Tibial nerve (tissue), 4 donors: Measurements from ENCODE around the gene OR51E1. TPM values are rescaled to one million over a fixed set of nuclear protein-coding genes. Genes with fewer than 3 reads are reported as not detected.

Experiments used
- DNase-seq, 2 donors: peaks; one replicate each; pipeline ENCODE4 v3.0.0-alpha.2; 2019; ENCODE audit warnings: low spot score in 2 of 2
- H3K27ac ChIP-seq, 4 donors: fragments of 200-600 bp; sonication (generic) in 3 of 4; one replicate each; pipeline ENCODE4 v1.5.1; 2017 to 2019; ENCODE audit warnings: mild to moderate bottlenecking in 1 of 4
- H3K27me3 ChIP-seq, 2 donors: fragments of 200-600 bp; sonication (generic) in 1 of 2; one replicate each; pipeline versions ENCODE4 v1.5.1 to v1.6.0; 2017 to 2019
- H3K36me3 ChIP-seq, 3 donors: fragments of 200-600 bp; sonication (generic); one replicate each; pipeline ENCODE4 v1.5.1; 2018 to 2019
- H3K4me1 ChIP-seq, 4 donors: fragments of 200-600 bp; sonication (generic) in 3 of 4; one replicate each; pipeline ENCODE4 v1.5.1; 2017 to 2019
- H3K4me3 ChIP-seq, 4 donors: fragments of 200-600 bp; sonication (generic) in 3 of 4; one replicate each; pipeline ENCODE4 v1.5.1; 2017 to 2019; ENCODE audit warnings: mild to moderate bottlenecking in 1 of 4, moderate library complexity in 1 of 4
- H3K9me3 ChIP-seq, 4 donors: fragments of 200-600 bp; sonication (generic) in 3 of 4; one replicate each; pipeline ENCODE4 v1.5.1; 2017 to 2019
- CTCF ChIP-seq, 5 experiments: fragments of 200-600 bp in 3 of 5; fragments of 450-650 bp in 2 of 5; sonication (generic) in 3 of 5; IDR thresholded peaks; one replicate each; pipeline ENCODE4 v1.5.1; 2016 to 2019; ENCODE audit warnings: antibody characterized with exemption in 5 of 5, mild to moderate bottlenecking in 3 of 5, moderate library complexity in 2 of 5
- EP300 ChIP-seq, 2 donors: sonication (generic); formaldehyde crosslinking; IDR thresholded peaks; one replicate each; pipeline ENCODE4 v1.6.1; 2017; ENCODE audit warnings: antibody characterized with exemption in 2 of 2, mild to moderate bottlenecking in 1 of 2
- POLR2A ChIP-seq, 2 donors: fragments of 450-650 bp; IDR thresholded peaks; one replicate each; pipeline ENCODE4 v1.6.1; 2017; ENCODE audit warnings: antibody characterized with exemption in 2 of 2, mild to moderate bottlenecking in 2 of 2, moderate library complexity in 2 of 2
- WGBS, 2 donors: methylation state at CpG; one replicate each; pipeline ENCODE4 v1.1.5; 2018; 5-methylcytosine and 5-hydroxymethylcytosine counted together
- total RNA-seq, 4 donors: library from RNA; depleted of rRNA; stranded (reverse); fragments of >200 nt; gene quantifications; one replicate each; pipeline ENCODE4 v1.1.0, GENCODE V29; 2016

The OR51E1 gene
- total RNA-seq, 4 donors from 2014 or later: 0.21 to 0.39 (median 0.26) TPM

- peak within 1 kb of the TSS; percentile 83 to 94 (median 89) for H3K27ac ChIP-seq
- H3K9me3 ChIP-seq: no peaks in the 10 kb centered on the region
- no peaks in the 10 kb centered on the region for H3K27me3 ChIP-seq
- peaks cover 0 to 27% (median 11%) of the 10 kb centered on the region in 4 donors for H3K4me1 ChIP-seq
- 4 to 5% methylated on average over 37 to 38 of the region's 43 CpGs for WGBS, 2 donors
- TF ChIP-seq CTCF (IDR thresholded peaks at IDR 0.05) (peak in 1 of 5 experiments; percentile 35), POLR2A (IDR thresholded peaks at IDR 0.05) (peak; percentile 59 to 77), EP300 (IDR thresholded peaks at IDR 0.05) (peak in 1 of 2 donors; percentile 80)
- peak within 1 kb of the TSS; percentile 62 to 78 (median 64) for H3K4me3 ChIP-seq
- H3K36me3 ChIP-seq: peaks cover 0 to 22% (median 0%) of the 10 kb centered on the region in 3 donors
- peak; percentile 92 for DNase-seq
These were observed 35.8 kb upstream of the OR51E1 start, which contains the start of gene TRIM68 for GRCh38 chr11:4607781-4608666. TSS of gene TRIM68 (minus strand) at chr11:4608231. CDS start at chr11:4605504, 2,727 bp downstream.

DNA sequence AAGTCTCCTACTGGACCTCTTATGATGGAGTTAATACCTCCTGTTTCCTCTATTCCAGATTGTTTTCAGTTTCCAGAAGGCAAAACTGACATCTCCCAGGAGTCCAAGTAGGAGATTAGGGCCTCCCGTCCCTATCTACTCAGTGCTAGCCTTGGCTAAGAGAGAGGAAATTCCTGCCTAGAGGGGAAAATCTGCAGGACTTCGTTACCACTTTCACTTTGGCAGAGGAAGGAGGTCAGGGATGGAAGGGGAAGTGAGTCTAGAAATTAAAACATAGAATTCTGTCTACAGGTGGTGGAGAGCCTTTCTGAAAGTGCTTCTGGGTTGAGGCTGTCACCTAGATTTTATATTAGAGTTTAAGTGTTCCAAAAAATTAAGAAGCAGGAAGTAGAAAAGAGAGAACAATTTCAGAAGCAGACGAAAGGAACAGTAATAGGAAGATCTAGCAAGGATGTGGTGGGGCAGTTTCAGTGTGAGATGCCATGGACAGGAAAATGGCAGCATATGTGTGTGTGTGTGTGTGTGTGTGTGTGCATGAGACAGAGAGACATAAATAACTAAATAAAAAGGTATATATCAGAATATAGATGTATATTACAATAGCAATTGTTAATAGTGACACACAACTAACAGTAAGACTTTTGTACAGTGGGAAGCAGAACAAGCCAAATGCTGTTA lies 33.4 kb upstream of the OR51E1 start:
- no peak for TF ChIP-seq CTCF (IDR thresholded peaks at IDR 0.05)
- no peak for TF ChIP-seq EP300 (IDR thresholded peaks at IDR 0.05)
- TF ChIP-seq POLR2A (IDR thresholded peaks at IDR 0.05): no peak
- Histone ChIP-seq H3K36me3 (no peaks in the 10 kb centered on the region), H3K9me3 (no peaks in the 10 kb centered on the region), H3K27me3 (no peaks in the 10 kb centered on the region), H3K4me3 (peak overlapping the region in 1 of 4 donors; percentile 9), H3K4me1 (peaks cover 0 to 24% (median 11%) of the 10 kb centered on the region in 4 donors), H3K27ac (no peak overlapping the region)
- DNase-seq: no peak
- whole genome bisulfite sequencing, 2 donors: 46 to 50% methylated on average over 3 of the region's 3 CpGs

GRCh38 chr11:4611986-4612385 lies 31.8 kb upstream of the OR51E1 start:
- Histone ChIP-seq H3K4me1 (peaks cover 0 to 11% (median 3%) of the 10 kb centered on the region in 4 donors), H3K27ac (no peak overlapping the region), H3K9me3 (no peaks in the 10 kb centered on the region), H3K4me3 (no peak overlapping the region), H3K27me3 (no peaks in the 10 kb centered on the region), H3K36me3 (no peaks in the 10 kb centered on the region)
- no peak for DNase-seq
- TF ChIP-seq POLR2A (IDR thresholded peaks at IDR 0.05): no peak
- 81 to 90% methylated on average over 2 of the region's 2 CpGs for WGBS, 2 donors

GRCh38 chr11:4615856-4616444 lies 27.8 kb upstream of the OR51E1 start:
- H3K4me3 ChIP-seq: no peak overlapping the region
- no peak for DNase-seq
- no peaks in the 10 kb centered on the region for H3K36me3 ChIP-seq
- H3K27ac ChIP-seq: no peak overlapping the region
- H3K27me3 ChIP-seq: no peaks in the 10 kb centered on the region
- H3K9me3 ChIP-seq: no peaks in the 10 kb centered on the region
- no peak for TF ChIP-seq CTCF (IDR thresholded peaks at IDR 0.05)
- TF ChIP-seq EP300 (IDR thresholded peaks at IDR 0.05): no peak
- TF ChIP-seq POLR2A (IDR thresholded peaks at IDR 0.05): no peak
- no peaks in the 10 kb centered on the region for H3K4me1 ChIP-seq

DNA sequence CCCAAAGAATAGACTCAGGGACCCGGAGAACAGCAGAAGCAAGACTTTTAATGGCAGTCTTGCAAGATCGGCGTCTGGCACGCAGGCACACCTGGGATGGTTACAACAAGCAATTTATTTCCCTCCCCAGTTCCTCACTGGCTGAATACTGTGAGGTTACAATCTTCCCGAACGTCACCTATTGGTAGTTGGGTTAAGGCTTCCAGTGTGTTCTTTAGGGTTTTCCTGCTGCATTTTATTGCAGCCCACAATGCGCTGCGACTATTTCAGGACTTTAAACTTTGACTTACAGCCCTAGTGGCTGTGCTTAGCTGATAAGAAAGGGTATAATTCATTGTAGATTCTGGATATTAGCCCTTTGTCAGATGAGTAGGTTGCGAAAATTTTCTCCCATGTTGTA lies 24.3 kb upstream of the OR51E1 start:
- DNase-seq: no peak
- H3K27ac ChIP-seq: no peak overlapping the region
- H3K4me3 ChIP-seq: no peak overlapping the region
- H3K36me3 ChIP-seq: no peaks in the 10 kb centered on the region
- no peaks in the 10 kb centered on the region for H3K9me3 ChIP-seq
- 76 to 78% methylated on average over 9 of the region's 9 CpGs for WGBS, 2 donors
- H3K27me3 ChIP-seq: no peaks in the 10 kb centered on the region
- TF ChIP-seq POLR2A (IDR thresholded peaks at IDR 0.05): no peak
- no peak for TF ChIP-seq EP300 (IDR thresholded peaks at IDR 0.05)
- H3K4me1 ChIP-seq: no peaks in the 10 kb centered on the region
